NCI-H774 (cell line): Measurements from ENCODE around the gene VAV2.

ENCODE experiments used
- DNase-seq: peaks from one replicate; lab custom pipeline; 2025; lab: John Stamatoyannopoulos, UW

VAV2 gene

DNA sequence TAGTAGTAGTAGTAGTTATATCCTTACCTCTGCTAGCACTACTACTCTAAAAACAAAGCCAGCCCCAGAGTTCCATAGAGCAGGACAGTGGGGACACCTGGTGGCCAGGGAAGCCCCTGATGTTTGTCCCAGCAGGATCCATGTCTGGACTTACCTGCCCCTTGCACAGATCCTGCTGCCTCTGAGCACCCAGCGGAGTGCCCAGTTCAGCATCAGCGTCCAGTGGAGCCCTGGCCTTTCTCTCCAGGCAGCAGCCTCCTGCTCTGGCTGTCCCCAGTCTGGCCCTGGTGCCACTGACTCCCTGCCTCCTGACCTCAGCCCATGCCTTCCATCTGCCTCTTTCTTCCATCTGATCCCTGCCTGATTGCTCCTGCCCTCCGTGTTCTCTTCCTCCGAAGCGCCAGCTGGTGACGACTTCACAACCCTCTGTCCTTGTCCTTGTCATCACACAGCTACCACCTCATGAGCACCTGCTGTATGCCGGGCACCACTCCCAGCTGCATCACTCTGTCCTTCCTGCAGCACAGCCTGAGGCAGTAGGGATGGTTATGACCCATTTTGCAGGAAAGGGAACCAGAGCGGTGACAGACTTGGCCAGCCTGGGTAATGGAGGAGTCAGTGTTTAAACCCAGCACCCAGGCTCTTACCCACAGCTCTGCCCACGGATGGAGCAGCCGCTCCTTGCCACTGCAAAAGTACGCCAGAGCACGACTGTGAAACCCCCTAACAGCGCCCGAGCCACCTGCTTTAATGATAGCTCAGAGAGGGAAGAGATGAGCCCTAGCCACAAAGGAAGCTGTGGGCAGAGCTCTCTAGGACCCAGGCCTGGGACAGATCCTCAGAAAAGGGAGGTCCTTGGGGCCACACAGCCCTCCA lies 265.5 kb downstream of the VAV2 start:
- DNase-seq = peak; percentile 58

DNA sequence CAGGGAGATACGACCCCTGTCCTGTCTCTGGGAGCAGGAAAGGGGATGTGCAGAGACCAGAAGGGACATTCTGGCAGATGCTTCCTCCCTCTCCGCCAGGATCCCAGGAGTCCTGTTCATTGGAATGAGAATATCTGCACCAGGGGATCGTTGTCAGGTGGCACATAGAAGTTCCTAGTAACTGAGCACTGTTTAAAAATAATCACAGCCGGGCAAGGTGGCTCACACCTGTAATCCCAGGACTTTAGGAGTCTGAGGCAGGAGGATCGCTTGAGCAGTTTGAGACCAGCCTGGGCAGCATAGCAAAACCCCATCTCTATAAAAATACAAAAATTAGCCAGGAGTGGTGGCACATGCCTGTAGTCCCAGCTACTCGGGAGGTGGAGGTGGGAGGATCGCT lies 266.2 kb downstream of the VAV2 start:
- DNase-seq = no peak

DNA sequence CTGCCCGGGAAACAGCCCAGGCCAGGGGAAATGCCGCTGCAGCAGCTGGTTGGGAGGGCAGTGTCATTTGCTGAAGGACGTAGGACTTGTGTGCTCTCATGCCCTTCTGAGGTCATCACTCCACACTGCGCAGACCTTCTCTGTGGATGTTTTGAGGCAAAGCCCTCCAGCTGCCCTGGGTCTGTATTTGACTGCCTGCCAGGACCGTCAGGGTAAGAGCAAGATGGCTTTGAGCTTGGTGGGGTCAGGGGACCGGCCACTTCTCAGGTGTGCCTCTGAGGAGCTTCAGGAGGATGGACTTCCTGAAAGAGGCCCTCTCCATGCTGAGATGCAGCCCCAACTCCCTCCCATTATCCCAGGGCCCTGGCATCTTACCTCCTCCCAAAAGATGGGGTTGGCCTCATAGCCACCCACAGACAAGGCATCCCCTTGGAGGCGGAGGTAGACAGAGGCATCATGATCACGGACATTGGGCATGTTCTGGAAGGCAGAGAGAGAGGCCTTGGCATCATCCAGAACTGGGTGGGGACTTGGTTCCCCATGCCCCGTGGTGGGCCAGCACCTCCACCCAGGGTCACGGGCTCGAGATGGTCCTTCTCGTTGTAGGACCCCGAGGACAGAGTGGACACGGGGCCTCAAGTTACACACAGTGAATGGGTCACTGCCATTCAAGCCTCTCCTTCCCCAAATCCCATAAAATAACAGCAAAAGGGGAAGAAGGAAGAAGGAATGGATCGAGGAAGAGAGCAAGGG lies 273.4 kb downstream of the VAV2 start:
- no peak for DNase-seq

DNA sequence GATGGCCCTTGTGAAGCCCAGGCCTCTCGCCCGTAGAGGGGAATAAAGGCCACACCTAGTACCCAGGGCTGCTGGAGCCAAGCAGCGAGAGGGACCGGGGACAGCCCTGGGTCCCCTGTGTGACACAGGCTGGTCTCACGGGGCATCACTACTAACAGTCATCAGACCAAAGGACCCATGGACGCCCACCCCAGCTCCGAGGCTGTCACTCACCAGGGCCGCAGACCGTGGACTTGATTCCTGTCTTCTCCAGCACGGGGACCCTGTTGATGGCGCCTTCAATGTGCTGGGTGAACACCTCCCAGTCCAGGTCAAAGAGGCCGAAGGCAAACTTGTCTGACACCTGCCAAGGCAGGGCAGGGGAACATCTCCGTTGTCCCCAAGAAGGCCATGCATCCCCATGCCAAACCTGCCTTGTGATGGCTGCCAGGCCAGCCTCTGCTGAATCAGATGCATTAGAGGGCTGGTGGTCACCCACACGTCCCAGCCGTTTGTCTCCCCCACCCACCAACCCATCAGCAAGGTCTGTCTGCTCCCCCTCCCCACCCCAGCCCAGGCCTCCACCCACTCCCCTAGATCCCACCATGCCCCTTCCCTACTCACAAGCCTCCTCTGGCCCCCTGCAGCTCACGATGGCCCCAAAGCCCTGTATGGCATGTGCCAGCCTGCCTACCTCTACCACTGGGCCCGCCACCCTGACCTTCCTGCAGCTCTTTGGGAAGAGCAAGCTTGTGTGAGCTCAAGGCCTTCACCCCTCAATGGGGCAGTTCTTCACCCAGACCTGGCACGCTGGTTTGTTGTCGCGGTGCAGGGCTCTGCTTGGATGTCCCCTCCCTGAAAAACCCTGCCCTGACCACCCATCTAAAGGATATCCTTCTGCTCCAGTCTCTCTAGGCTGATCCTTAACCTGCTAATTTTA lies 274.8 kb downstream of the VAV2 start:
- no peak for DNase-seq

DNA sequence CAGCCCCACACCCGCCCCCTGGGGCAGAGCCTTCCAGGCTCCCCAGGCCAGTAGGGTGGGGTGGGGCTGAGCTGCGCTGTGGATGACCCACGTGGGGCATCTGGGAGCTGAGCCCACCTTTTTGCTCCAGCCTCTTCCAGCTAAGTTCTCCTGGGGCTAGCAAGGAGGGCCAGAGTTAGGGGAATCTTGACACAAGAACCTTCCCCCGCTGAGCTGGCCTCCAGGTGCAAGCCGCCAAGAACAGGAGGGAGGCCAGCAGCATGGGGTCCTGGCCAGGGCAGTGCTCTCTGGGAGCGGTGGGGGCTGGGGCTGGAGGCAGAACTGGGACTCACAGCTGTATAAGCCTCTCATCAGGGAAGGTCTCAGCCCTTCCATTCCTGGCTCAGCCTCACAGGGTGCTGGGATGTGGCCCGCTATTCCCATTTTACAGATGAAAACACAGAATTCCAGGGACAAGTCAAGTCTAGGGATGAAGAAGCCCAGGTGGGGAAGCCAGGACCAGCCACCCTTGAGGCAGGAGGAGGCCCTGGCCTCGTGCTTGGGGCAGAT lies 275.5 kb downstream of the VAV2 start:
- DNase-seq = no peak

DNA sequence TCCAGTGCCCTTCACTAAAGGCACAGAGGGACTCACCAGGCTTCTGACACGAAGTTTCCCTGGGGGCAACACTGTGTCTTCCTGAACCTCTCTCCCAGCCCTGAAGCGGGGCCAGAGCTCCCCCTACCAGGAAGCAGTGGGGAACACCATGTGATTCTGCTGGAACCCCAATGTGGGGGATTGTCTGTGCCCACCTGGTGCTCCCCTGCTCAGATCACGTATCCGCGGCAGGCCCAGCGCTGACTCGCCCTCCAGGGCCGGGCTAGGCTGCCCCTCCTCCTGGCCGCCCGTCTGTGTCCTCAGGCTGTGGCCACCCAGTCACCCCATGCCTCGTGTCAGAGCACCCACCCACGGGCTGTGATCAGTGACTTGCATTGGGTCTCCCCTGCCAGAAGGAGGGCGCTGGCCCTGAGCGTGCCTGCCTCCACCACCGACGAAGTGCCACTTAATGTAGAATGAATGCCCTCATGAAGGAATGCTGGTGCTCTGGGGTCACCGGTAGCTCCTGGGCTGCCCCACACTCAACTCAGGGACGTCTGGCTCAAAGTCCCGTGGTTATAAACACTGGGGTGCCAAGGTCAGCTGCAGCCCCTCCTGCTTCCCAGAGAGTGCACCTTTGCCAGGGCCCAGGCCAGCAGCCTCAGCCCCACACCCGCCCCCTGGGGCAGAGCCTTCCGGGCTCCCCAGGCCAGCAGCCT lies 276.1 kb downstream of the VAV2 start:
- peak; percentile 3 for DNase-seq

DNA sequence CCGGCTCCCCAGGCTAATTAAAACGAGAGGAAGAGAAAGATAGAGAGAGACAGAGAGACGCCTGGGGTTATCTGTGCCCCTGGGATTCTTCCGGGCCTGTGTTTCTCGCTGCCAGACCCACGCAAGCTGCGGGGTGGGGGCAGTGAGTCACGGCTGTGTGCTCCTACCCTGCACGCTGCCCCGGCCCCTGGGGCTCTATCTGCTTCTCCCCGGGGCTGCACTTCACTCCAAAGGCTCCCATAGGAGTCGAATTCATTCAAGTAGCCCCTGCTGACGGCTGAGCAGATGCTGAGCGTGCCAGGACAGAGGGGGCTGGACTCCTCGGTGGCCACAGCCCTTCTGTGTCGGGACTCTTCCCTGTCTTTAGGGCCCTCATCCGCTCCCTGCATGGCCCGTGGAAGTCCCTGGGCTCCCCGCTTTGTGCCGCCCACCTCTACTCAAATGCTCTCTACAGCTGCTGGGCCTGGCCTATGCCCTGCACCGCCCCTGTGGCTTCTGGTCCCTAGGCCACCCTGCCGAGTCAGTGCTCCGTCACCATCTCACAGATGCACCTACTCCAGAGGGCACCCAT lies 276.7 kb downstream of the VAV2 start:
- DNase-seq = no peak

DNA sequence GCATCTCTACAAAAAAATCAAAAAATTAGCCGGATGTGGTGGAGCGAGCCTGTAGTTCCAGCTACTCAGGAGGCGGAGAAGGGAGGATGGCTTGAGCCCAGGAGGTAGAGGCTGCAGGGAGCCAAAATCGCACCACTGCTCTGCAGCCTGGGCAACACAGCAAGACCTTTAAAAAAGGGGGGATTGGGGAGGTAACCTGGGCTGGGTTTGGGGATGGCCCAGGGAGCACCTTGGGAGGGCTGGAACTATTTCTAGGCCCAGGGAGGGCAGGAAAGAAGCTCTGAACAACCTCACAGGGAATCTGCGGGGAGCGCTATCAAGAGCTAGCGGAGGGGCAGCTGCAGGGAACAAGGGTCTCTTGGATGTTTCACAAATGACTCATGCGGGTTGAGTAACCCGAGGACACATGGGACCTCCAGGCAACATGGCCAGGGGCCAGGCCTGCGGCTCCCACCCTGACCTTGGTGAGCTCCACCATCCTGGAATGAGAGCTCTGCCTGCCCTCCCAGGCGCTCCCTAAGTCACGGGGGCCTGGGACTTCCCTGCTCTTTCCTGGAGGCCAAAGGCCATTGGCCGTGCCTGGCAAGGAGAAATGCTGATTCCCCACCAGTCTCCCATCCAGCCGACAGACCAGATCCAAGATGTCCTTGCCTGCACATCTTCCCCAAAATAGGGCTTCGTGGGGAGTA lies 277.4 kb downstream of the VAV2 start:
- DNase-seq = no peak

DNA sequence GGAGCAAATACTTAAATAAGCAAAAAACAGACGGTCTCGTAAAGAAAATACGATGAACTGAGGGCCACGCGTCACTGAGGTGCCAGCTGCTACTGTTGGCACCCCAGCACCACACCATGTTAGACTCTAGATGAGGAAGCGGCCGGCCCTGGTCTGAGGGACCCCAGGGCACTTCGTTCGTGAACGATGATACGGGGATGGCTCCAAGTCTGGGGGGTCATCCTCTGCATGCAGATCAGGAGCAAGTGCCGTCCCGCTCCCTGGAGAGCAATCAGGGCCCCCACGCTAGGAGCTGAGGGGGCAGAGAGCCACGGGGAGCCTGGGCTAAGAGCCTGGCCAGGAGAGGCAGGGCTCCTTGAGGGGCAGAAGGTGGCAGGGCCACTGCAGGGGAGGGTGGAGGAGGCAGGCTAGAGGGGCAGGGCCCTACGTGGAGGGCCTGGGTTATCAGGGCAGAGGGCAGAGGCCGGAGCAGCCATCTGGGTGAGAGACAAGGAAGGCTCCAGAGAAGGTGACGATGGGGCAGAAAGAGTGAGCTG lies 278.1 kb downstream of the VAV2 start:
- DNase-seq = no peak

DNA sequence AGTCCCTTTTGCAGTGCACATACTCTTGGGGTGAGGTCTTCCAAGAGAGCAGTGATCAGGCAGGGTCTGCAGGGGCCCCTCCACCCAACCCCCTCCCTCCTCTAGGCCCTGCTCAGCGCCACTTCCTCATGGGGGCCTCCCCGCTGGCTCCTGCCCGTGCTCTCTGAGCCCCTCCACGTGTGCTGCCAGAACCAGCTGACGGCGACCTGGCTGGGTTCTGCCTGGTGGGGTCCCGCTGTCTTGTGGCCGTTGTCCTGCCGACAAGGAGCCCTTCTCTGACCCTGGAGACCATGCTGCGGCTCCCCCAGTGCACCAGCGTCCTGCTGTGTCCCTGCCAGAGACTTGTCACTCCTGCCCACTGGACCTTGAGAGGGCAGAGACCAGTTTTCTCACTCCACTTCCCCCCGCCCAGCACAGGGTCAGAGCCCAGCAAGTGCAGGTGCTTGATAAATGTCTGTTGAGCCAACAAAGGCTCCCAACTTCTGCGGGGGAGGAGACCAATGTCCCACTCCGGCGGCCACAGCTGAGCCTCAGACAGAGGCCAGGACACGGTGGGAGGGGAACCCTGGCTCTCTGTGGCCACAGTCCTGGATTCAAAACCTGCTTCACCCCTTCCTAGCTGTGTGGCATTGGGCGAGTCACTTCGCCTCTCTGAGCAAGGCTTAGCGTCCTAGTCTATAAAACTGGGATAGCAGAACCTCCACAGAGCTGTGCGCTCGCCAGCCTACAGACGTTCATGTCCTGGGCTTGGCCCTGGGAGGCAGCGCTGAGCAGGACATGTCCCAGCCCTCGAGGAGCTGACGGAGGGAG lies 278.8 kb downstream of the VAV2 start:
- no peak for DNase-seq

DNA sequence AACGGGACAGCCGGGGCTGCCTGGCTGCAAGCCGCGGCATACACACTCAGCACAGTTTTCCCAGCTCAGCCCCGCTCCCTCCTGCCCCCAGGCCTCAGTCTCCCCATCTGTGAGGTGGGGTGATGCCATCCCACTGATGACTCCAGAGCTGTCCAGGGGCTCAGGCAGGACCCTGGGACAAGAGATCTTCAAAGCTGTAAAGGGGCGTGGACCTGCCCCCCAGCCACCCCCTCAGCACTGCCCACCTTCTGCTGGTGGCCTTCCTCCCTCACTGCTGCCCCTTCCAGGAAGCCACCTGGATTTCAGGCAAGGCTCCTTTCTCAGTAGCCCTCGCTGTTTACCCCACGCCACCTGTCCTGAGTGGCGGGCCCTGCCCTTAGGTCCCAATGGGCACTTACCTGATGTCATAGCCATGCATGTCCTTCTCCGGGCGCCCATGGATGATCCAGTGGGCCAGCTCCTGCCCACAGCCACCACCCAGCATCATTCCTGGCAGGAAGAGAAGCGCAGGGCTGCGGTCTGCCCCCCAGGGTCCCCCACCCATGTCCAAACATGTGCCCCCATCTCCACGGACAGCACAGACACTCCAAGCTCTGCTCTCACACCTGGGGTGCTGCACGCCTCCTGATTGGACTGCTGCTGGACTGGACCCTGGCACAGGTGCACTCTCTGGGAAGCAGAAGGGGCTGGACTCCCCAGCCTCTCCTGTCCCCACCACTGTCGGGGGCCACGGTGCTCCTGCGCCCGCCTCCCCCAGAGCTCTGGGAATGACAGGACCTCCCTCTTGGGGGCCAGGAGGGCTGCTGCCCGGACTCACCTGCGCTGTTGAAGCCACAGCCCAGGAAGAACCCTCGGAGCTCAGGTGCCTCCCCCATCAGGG lies 279.7 kb downstream of the VAV2 start:
- DNase-seq = no peak
